H1 (cell line): ENCODE data around the gene ARHGEF40. TPM values are rescaled to one million over a fixed set of nuclear protein-coding genes. Genes with fewer than 3 reads are reported as not detected.

ENCODE experiments used
- CTCF ChIA-PET: fragments of 300-600 bp; sonication (Branson Sonifier 250); formaldehyde crosslinking; loops from one replicate; lab custom pipeline; 2021; ENCODE audit not compliant: partially characterized antibody; lab: Charles Lee
- POLR2A ChIA-PET: fragments of 300-600 bp; sonication (Branson Sonifier 250); formaldehyde crosslinking; loops from one replicate; lab custom pipeline; 2021; ENCODE audit warnings: inconsistent platforms; ENCODE audit not compliant: partially characterized antibody; lab: Charles Lee
- DNase-seq, 2 experiments: peaks; one replicate each; pipeline versions ENCODE4 v3.0.0 to v3.0.0-alpha.2; 2010 to 2022; ENCODE audit warnings: low spot score in 2 of 2, low read depth in 1 of 2, mixed read lengths in 1 of 2
- FAIRE-seq: peaks from 2 replicates; lab custom pipeline; 2011; peaks lifted over from hg19 to GRCh38; lab: Jason Lieb, UNC
- H2AFZ ChIP-seq: 2 replicates; pipeline ENCODE4 v1.8.1; 2012; ENCODE audit warnings: low read length, inconsistent platforms
- H2AK5ac ChIP-seq: 2 replicates; pipeline ENCODE4 v1.6.1; 2013; ENCODE audit warnings: low read depth, low read length
- H2BK120ac ChIP-seq: replicated peaks from 2 replicates; pipeline ENCODE3; 2013; ENCODE audit warnings: low read depth, low read length, inconsistent platforms
- H2BK12ac ChIP-seq: 2 replicates; pipeline ENCODE4 v1.6.1; 2013; ENCODE audit warnings: low read depth, low read length
- H2BK15ac ChIP-seq: 2 replicates; pipeline ENCODE4 v1.6.1; 2013; ENCODE audit warnings: low read length
- H2BK20ac ChIP-seq: 2 replicates; pipeline ENCODE4 v1.6.1; 2013; ENCODE audit warnings: low read length
- H2BK5ac ChIP-seq: 2 replicates; pipeline ENCODE4 v1.6.1; 2013; ENCODE audit warnings: low read depth, low read length
- H3K14ac ChIP-seq: 2 replicates; pipeline ENCODE4 v1.6.1; 2013; ENCODE audit warnings: inconsistent platforms; ENCODE audit not compliant: insufficient read length
- H3K18ac ChIP-seq: 2 replicates; pipeline ENCODE4 v1.6.1; 2013; ENCODE audit warnings: low read length; ENCODE audit errors: extremely low read depth
- H3K23ac ChIP-seq: 2 replicates; pipeline ENCODE4 v1.6.1; 2013; ENCODE audit warnings: inconsistent platforms; ENCODE audit not compliant: insufficient read length
- H3K23me2 ChIP-seq: 2 replicates; pipeline ENCODE4 v1.6.1; 2013; ENCODE audit warnings: low read depth, low read length
- H3K27ac ChIP-seq: 2 replicates; pipeline ENCODE4 v1.6.1; 2011; ENCODE audit warnings: low read depth, low read length, inconsistent platforms
- H3K27me3 ChIP-seq, 4 experiments: replicated peaks in 1 of 4; 1 replicate in 1 of 4; 2 replicates in 3 of 4; pipeline versions ENCODE4 v1.6.1 to v1.8.1; 2011 to 2013; ENCODE audit warnings: low read length in 3 of 4, mild to moderate bottlenecking in 3 of 4, inconsistent platforms in 2 of 4, mixed read lengths in 2 of 4, moderate library complexity in 1 of 4; ENCODE audit not compliant: control insufficient read depth in 3 of 4, insufficient read depth in 3 of 4; ENCODE audit errors: extremely low read depth in 1 of 4
- H3K36me3 ChIP-seq, 4 experiments: 2 replicates each; pipeline versions ENCODE4 v1.6.1 to v1.8.1; 2011 to 2013; ENCODE audit warnings: mild to moderate bottlenecking in 4 of 4, low read length in 3 of 4, moderate library complexity in 2 of 4, control low read depth in 1 of 4, inconsistent platforms in 1 of 4; ENCODE audit not compliant: insufficient read depth in 4 of 4, control insufficient read depth in 2 of 4
- H3K4ac ChIP-seq: replicated peaks from 2 replicates; pipeline ENCODE3; 2013; ENCODE audit warnings: low read length, low read depth, mixed read lengths, inconsistent platforms; ENCODE audit not compliant: insufficient read length
- H3K4me1 ChIP-seq, 4 experiments: replicated peaks in 1 of 4; 1 replicate in 1 of 4; 2 replicates in 3 of 4; pipeline versions ENCODE4 v1.6.1 to v1.8.1; 2011 to 2013; ENCODE audit warnings: low read length in 3 of 4, inconsistent platforms in 2 of 4, mixed read lengths in 1 of 4; ENCODE audit not compliant: insufficient read depth in 4 of 4, control insufficient read depth in 3 of 4
- H3K4me2 ChIP-seq, 2 experiments: 2 replicates each; pipeline versions ENCODE4 v1.6.1 to v1.8.1; 2011 to 2013; ENCODE audit warnings: low read depth in 2 of 2, low read length in 2 of 2, control low read depth in 1 of 2, inconsistent platforms in 1 of 2, mild to moderate bottlenecking in 1 of 2; ENCODE audit not compliant: insufficient read depth in 1 of 2
- H3K4me3 ChIP-seq, 4 experiments: fragments of 200-600, 300-600 bp in 1 of 4; sonication (generic), shearing (Covaris generic), sonication (Bioruptor Twin) in 1 of 4; 2 replicates each; pipeline versions ENCODE4 v1.5.1 to v1.8.1; 2011 to 2016; ENCODE audit warnings: low read length in 4 of 4, low read depth in 3 of 4, control low read depth in 2 of 4, inconsistent platforms in 2 of 4, mild to moderate bottlenecking in 2 of 4, mixed read lengths in 1 of 4, moderate library complexity in 1 of 4; ENCODE audit not compliant: insufficient read depth in 2 of 4; ENCODE audit errors: extremely low read depth in 1 of 4
- H3K56ac ChIP-seq: replicated peaks from 2 replicates; pipeline ENCODE3; 2013; ENCODE audit warnings: low read depth, mild to moderate bottlenecking, mixed read lengths, low read length, inconsistent platforms; ENCODE audit not compliant: insufficient read length
- H3K79me1 ChIP-seq: 2 replicates; pipeline ENCODE4 v1.6.1; 2013; ENCODE audit warnings: low read depth, low read length, control low read depth
- H3K79me2 ChIP-seq, 2 experiments: 2 replicates each; pipeline versions ENCODE4 v1.6.1 to v1.8.1; 2012 to 2013; ENCODE audit warnings: low read length in 2 of 2, mild to moderate bottlenecking in 2 of 2, inconsistent platforms in 1 of 2; ENCODE audit not compliant: insufficient read depth in 2 of 2, control insufficient read depth in 1 of 2
- H3K9ac ChIP-seq, 4 experiments: replicated peaks in 1 of 4; 1 replicate in 1 of 4; 2 replicates in 3 of 4; pipeline versions ENCODE4 v1.6.1 to v1.8.1; 2011 to 2013; ENCODE audit warnings: low read depth in 3 of 4, low read length in 3 of 4, control low read depth in 2 of 4, mild to moderate bottlenecking in 2 of 4, moderate library complexity in 2 of 4, inconsistent platforms in 1 of 4; ENCODE audit errors: extremely low read depth in 1 of 4
- H3K9me3 ChIP-seq, 2 experiments: 2 replicates each; pipeline versions ENCODE4 v1.6.1 to v1.8.1; 2012 to 2013; ENCODE audit warnings: mild to moderate bottlenecking in 2 of 2, moderate library complexity in 2 of 2, control low read depth in 1 of 2, inconsistent platforms in 1 of 2, low read depth in 1 of 2, low read length in 1 of 2, mixed read lengths in 1 of 2; ENCODE audit not compliant: insufficient read depth in 2 of 2
- H4K20me1 ChIP-seq, 2 experiments: replicated peaks in 1 of 2; 2 replicates each; pipeline versions ENCODE3 to v1.8.1; 2011 to 2013; ENCODE audit warnings: inconsistent platforms in 2 of 2, low read length in 2 of 2, mild to moderate bottlenecking in 1 of 2; ENCODE audit not compliant: insufficient read depth in 2 of 2, control insufficient read depth in 1 of 2
- H4K5ac ChIP-seq: 2 replicates; pipeline ENCODE4 v1.6.1; 2013; ENCODE audit warnings: low read length, low read depth, mixed read lengths, inconsistent platforms; ENCODE audit not compliant: insufficient read length
- H4K8ac ChIP-seq: 2 replicates; pipeline ENCODE4 v1.8.0; 2013; ENCODE audit warnings: mild to moderate bottlenecking, moderate library complexity, low read length, inconsistent platforms; ENCODE audit not compliant: insufficient read depth; ENCODE audit errors: extremely low read depth
- H4K91ac ChIP-seq: replicated peaks from 2 replicates; pipeline ENCODE3; 2013; ENCODE audit warnings: low read length, mixed read lengths, inconsistent platforms; ENCODE audit not compliant: insufficient read length
- EP300 ChIP-seq, 2 experiments: IDR thresholded peaks; 1 replicate in 1 of 2; 2 replicates in 1 of 2; pipeline ENCODE4 v1.6.1; 2011 to 2012; ENCODE audit warnings: low read depth in 2 of 2, low read length in 2 of 2, mild to moderate bottlenecking in 2 of 2, borderline replicate concordance in 1 of 2, inconsistent platforms in 1 of 2, moderate library complexity in 1 of 2
- GABPA ChIP-seq: IDR thresholded peaks from 2 replicates; pipeline ENCODE4 v1.6.1; 2011; ENCODE audit warnings: mild to moderate bottlenecking, low read length, moderate library complexity, borderline replicate concordance; ENCODE audit not compliant: insufficient read depth
- HDAC2 ChIP-seq, 2 experiments: fragments of 300-600 bp in 1 of 2; sonication (generic) in 1 of 2; IDR thresholded peaks; 2 replicates each; pipeline ENCODE4 v1.6.1; 2011 to 2012; ENCODE audit warnings: low read depth in 2 of 2, low read length in 2 of 2, mild to moderate bottlenecking in 2 of 2, moderate library complexity in 2 of 2, borderline replicate concordance in 1 of 2, inconsistent platforms in 1 of 2
- JUND ChIP-seq: IDR thresholded peaks from 2 replicates; pipeline ENCODE4 v1.6.1; 2011; ENCODE audit warnings: mild to moderate bottlenecking, improper control_type of control experiment, low read length
- TAF1 ChIP-seq: IDR thresholded peaks from 2 replicates; pipeline ENCODE4 v1.6.1; 2011; ENCODE audit warnings: mild to moderate bottlenecking, low read depth, low read length
- TCF12 ChIP-seq: IDR thresholded peaks from 2 replicates; pipeline ENCODE4 v1.6.1; 2011; ENCODE audit warnings: low read depth, mild to moderate bottlenecking, low read length
- WGBS, 2 experiments: shearing (Covaris generic) in 1 of 2; methylation state at CpG; one replicate each; pipeline versions ENCODE4 v1.1.6 to v1.1.7; 2013 to 2015; ENCODE audit warnings: low lambda C conversion rate in 2 of 2, mixed read lengths in 2 of 2, inconsistent platforms in 1 of 2, low coverage in 1 of 2, missing lambda C conversion rate in 1 of 2; ENCODE audit not compliant: insufficient replicate concordance in 2 of 2, insufficient coverage in 1 of 2, insufficient read length in 1 of 2; ENCODE audit errors: extremely low coverage in 1 of 2, missing lambda C conversion rate in 1 of 2; 5-methylcytosine and 5-hydroxymethylcytosine counted together
- polyA plus RNA-seq, 7 experiments: library from polyadenylated mRNA; depleted of rRNA in 3 of 7; stranded (reverse) in 5 of 7; unstranded in 2 of 7; fragments of >200 nt in 5 of 7; fragments of 200-250 nt in 2 of 7; gene quantifications; 1 replicate in 5 of 7; 2 replicates in 1 of 7; 4 replicates in 1 of 7; pipeline versions ENCODE4 v1.2.1 to v1.2.3, GENCODE V29; 2011 to 2013; ENCODE audit warnings: missing spikeins in 2 of 7, mixed read lengths in 2 of 7
- total RNA-seq: library from RNA; stranded (reverse); fragmentation: NEBNext Ultra II Directional; extraction: Animal tissue kit (Norgen Biotek cat#: 25700); gene quantifications from 2 replicates; pipeline ENCODE4 v1.2.1, GENCODE V29; 2021
- TF ChIP-seq, protein P1 (sequence below): IDR thresholded peaks from 2 replicates; pipeline ENCODE4 v1.6.1; 2012; ENCODE audit warnings: low read length, inconsistent platforms
- TF ChIP-seq, protein P2 (sequence below): IDR thresholded peaks from 2 replicates; pipeline ENCODE4 v1.6.1; 2011; ENCODE audit warnings: low read length, improper control_type of control experiment

Gene ARHGEF40
- total and polyA plus RNA-seq, 2 of the 8 experiments (the other 6 are each of a cell fraction or from before 2014, with no cell fraction given), result 53.1 to 101 TPM

DNA sequence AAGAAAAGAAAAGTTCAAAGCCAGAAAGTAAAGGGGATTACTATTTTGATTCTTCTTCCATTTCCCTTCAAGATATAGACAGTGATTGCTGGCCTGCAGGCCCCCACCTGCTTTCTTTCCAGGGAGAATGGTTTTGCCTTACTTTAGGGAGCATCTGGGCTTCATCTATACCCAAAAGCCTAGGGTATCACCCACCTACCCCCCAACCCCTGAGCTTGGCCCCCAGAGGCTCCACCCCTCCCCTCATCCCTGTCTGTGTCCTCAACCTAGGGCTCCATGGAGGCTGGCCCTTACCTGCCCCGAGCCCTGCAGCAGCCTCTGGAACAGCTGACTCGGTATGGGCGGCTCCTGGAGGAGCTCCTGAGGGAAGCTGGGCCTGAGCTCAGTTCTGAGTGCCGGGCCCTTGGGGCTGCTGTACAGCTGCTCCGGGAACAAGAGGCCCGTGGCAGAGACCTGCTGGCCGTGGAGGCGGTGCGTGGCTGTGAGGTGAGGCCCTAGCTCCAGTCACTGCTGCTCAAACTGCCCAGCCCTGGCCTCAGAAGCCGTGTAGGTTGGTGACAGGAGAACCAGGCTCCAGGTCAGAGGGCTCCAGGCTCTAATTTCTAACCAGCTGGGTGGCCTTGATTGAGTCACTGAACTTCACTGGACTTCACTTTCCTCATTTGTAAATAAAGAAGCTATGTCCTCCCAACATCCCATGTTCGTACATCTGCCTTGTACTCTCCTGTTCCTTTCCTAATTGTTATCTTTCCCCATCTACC lies 13.6 kb downstream of the ARHGEF40 start:
- no peak for FAIRE-seq
- POLR2A ChIA-PET, result interaction anchor here (0.8 to 12.4 kb wide), 11 partner anchors 8 to 69 kb away, joined by 3 to 245 read pairs (median 4); partner anchors contain the start of genes ARHGEF40, RNASE8 and ZNF219
- TF ChIP-seq EP300 (IDR thresholded peaks at IDR 0.05; ENCODE audit: borderline replicate concordance in 1 of 2, low read depth in 2 of 2, low read length in 2 of 2) (no peak), JUND (no peak), TAF1 (no peak), GABPA (no peak), HDAC2 (IDR thresholded peaks at IDR 0.05; ENCODE audit: borderline replicate concordance in 1 of 2, low read depth in 2 of 2, low read length in 2 of 2) (no peak), TCF12 (no peak)
- TF ChIP-seq, protein P1, sequence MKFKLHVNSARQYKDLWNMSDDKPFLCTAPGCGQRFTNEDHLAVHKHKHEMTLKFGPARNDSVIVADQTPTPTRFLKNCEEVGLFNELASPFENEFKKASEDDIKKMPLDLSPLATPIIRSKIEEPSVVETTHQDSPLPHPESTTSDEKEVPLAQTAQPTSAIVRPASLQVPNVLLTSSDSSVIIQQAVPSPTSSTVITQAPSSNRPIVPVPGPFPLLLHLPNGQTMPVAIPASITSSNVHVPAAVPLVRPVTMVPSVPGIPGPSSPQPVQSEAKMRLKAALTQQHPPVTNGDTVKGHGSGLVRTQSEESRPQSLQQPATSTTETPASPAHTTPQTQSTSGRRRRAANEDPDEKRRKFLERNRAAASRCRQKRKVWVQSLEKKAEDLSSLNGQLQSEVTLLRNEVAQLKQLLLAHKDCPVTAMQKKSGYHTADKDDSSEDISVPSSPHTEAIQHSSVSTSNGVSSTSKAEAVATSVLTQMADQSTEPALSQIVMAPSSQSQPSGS, result no peak
- TF ChIP-seq, protein P2, sequence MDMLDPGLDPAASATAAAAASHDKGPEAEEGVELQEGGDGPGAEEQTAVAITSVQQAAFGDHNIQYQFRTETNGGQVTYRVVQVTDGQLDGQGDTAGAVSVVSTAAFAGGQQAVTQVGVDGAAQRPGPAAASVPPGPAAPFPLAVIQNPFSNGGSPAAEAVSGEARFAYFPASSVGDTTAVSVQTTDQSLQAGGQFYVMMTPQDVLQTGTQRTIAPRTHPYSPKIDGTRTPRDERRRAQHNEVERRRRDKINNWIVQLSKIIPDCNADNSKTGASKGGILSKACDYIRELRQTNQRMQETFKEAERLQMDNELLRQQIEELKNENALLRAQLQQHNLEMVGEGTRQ, result no peak

More for the DNA sequence above, 13.6 kb downstream of the ARHGEF40 start:
- Histone ChIP-seq H4K5ac (no peak overlapping the region), H3K23ac (no peak overlapping the region), H3K4me2 (no peak overlapping the region), H3K36me3 (peaks cover 25 to 79% (median 61%) of the 10 kb centered on the region in 4 experiments), H4K8ac (no peak overlapping the region), H2BK20ac (no peak overlapping the region), H3K9ac (no peak overlapping the region), H3K4me1 (peaks cover 0 to 5% (median 0%) of the 10 kb centered on the region in 4 experiments; a peak in 2 of 7 replicates), H3K4me3 (no peak overlapping the region), H3K23me2 (no peaks in the 10 kb centered on the region), H4K20me1 (peaks cover 6 to 7% of the 10 kb centered on the region in 2 experiments), H2BK5ac (no peak overlapping the region), H2AFZ (no peak overlapping the region), H2BK120ac (no peak overlapping the region), H3K9me3 (no peaks in the 10 kb centered on the region), H3K18ac (no peak overlapping the region), H3K79me1 (no peaks in the 10 kb centered on the region; the same call in 1 of the 2 replicates), H3K56ac (no peak overlapping the region), H2BK12ac (no peak overlapping the region), H4K91ac (no peak overlapping the region), H3K27me3 (no peaks in the 10 kb centered on the region), H3K79me2 (no peaks in the 10 kb centered on the region), H3K27ac (no peak overlapping the region), H2AK5ac (no peak overlapping the region), H2BK15ac (no peak overlapping the region), H3K14ac (no peak overlapping the region), H3K4ac (no peak overlapping the region)
- no peak for DNase-seq
- CTCF ChIA-PET, result interaction anchor here (0.7 to 10.2 kb wide), 9 partner anchors 9 to 415 kb away, joined by 3 to 148 read pairs (median 5); partner anchors contain the start of gene TMEM253
- 88 to 100% methylated on average over 1 to 11 of the region's 11 CpGs for WGBS, 2 experiments
